Measurements from ENCODE around the gene DNAH8.
A peak's percentile ranks its signal among the peaks of the same experiment; 100 is the strongest.

Gene DNAH8

GRCh38 chr6:38702558-38703397, 12.3 kb upstream of the DNAH8 start, which contains the start of gene GLO1:
Gene GLO1, minus strand, starts transcription at chr6:38703145. Its CDS starts 91 bp downstream, at chr6:38703054.
- Histone ChIP-seq H3K27ac (ENCODE audit: low read depth, low read length) (peak within 1 kb of the TSS; percentile 86), H3K9ac (ENCODE audit: low read depth, low read length) (peak within 1 kb of the TSS; percentile 87), H3K4me1 (ENCODE audit: control insufficient read depth, insufficient read depth, low read length) (no peaks in the 10 kb centered on the region), H3K27me3 (ENCODE audit: control insufficient read depth, insufficient read depth, low read length) (no peaks in the 10 kb centered on the region), H3K4me3 (ENCODE audit: low read depth, low read length) (peak within 1 kb of the TSS; percentile 80), H3K9me3 (ENCODE audit: control insufficient read depth, insufficient read depth, low read length) (no peaks in the 10 kb centered on the region), H3K36me3 (ENCODE audit: control insufficient read depth, insufficient read depth, low read length) (peaks cover 7% of the 10 kb centered on the region; the same call in 1 of the 2 replicates)

- Histone ChIP-seq H3K36me3 (ENCODE audit: control insufficient read depth, insufficient read depth, low read length) (peaks cover 7% of the 10 kb centered on the region; the same call in 1 of the 2 replicates), H3K9ac (ENCODE audit: low read depth, low read length) (no peak overlapping the region), H3K4me1 (ENCODE audit: control insufficient read depth, insufficient read depth, low read length) (no peaks in the 10 kb centered on the region), H3K27me3 (ENCODE audit: control insufficient read depth, insufficient read depth, low read length) (no peaks in the 10 kb centered on the region), H3K9me3 (ENCODE audit: control insufficient read depth, insufficient read depth, low read length) (no peaks in the 10 kb centered on the region), H3K4me3 (ENCODE audit: low read depth, low read length) (no peak overlapping the region), H3K27ac (ENCODE audit: low read depth, low read length) (no peak overlapping the region)
These were observed 11.0 kb upstream of the DNAH8 start for GRCh38 chr6:38703949-38704590.

DNA sequence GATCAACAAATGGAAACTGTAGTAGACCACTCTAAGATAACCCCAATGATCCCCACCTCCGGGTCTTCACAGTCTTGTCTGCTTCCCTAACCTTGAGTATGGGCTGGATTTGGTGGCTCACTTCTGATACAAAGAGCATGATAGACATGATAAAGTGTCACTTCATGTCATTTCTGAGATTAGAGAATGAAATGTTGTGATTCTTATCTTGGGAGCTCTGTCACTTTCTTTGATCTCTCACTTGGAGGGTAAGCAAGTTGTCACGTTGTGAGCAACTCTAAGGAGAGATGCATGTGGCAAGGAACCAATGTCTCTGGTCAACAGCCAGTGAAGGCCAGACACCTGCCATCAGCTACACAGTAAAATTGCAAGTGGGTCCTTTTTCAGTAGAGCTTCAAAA, 9.2 kb upstream of the DNAH8 start:
- no peak overlapping the region for H3K27ac ChIP-seq (ENCODE audit: low read depth, low read length)
- H3K4me1 ChIP-seq (ENCODE audit: control insufficient read depth, insufficient read depth, low read length), result no peaks in the 10 kb centered on the region
- H3K9me3 ChIP-seq (ENCODE audit: control insufficient read depth, insufficient read depth, low read length), result no peaks in the 10 kb centered on the region
- H3K36me3 ChIP-seq (ENCODE audit: control insufficient read depth, insufficient read depth, low read length), result no peaks in the 10 kb centered on the region; the same call in 1 of the 2 replicates
- H3K27me3 ChIP-seq (ENCODE audit: control insufficient read depth, insufficient read depth, low read length), result no peaks in the 10 kb centered on the region
- no peak overlapping the region for H3K4me3 ChIP-seq (ENCODE audit: low read depth, low read length)
- no peak overlapping the region for H3K9ac ChIP-seq (ENCODE audit: low read depth, low read length)

DNA sequence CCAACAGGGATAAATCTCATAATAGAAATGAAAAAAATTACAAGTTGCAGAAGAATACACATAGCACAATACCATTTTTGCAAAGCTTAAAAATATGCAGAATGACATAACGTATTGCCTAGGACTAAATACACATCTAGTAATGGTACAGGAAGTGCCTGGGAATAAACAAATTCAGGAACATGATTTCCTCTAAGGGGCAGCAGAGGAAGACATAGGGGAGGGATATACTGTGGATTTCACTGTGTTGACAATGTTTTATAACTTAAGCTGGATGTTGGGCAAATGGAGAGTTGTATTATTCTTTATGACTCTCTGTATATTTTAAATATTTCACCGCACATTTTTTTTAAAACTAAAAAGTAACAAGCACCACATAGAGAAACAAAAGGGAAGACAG, 6.6 kb upstream of the DNAH8 start:
- Histone ChIP-seq H3K9me3 (ENCODE audit: control insufficient read depth, insufficient read depth, low read length) (no peaks in the 10 kb centered on the region), H3K27ac (ENCODE audit: low read depth, low read length) (no peak overlapping the region), H3K4me3 (ENCODE audit: low read depth, low read length) (no peak overlapping the region), H3K27me3 (ENCODE audit: control insufficient read depth, insufficient read depth, low read length) (peaks cover 9% of the 10 kb centered on the region; the same call in 1 of the 2 replicates), H3K4me1 (ENCODE audit: control insufficient read depth, insufficient read depth, low read length) (no peaks in the 10 kb centered on the region), H3K9ac (ENCODE audit: low read depth, low read length) (no peak overlapping the region), H3K36me3 (ENCODE audit: control insufficient read depth, insufficient read depth, low read length) (no peaks in the 10 kb centered on the region)

DNA sequence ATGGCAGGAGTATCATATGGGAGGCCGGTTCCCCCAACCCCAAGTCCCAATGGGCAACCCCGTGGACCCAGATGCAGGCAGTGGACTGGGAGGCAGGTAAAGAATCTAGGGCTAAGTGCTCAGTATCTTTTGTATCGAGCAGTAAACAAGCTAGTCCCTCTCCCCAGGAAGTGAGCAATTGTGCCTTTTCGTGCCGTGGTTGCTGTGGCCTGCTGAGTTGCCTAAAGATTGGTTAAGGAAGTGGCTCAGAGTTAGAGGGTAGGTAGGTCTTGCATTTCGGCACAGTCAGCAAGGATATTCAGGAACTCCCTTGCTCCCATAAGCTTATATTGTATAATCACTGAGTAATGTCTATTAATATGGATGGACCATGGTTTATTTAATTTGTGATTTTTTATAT, 1.3 kb upstream of the DNAH8 start:
- Histone ChIP-seq H3K27me3 (ENCODE audit: control insufficient read depth, insufficient read depth, low read length) (peaks cover 40% of the 10 kb centered on the region), H3K4me3 (ENCODE audit: low read depth, low read length) (no peak overlapping the region), H3K36me3 (ENCODE audit: control insufficient read depth, insufficient read depth, low read length) (no peaks in the 10 kb centered on the region), H3K9me3 (ENCODE audit: control insufficient read depth, insufficient read depth, low read length) (no peaks in the 10 kb centered on the region), H3K4me1 (ENCODE audit: control insufficient read depth, insufficient read depth, low read length) (peaks cover 7% of the 10 kb centered on the region; the same call in 1 of the 2 replicates), H3K9ac (ENCODE audit: low read depth, low read length) (no peak overlapping the region), H3K27ac (ENCODE audit: low read depth, low read length) (no peak overlapping the region)

DNA sequence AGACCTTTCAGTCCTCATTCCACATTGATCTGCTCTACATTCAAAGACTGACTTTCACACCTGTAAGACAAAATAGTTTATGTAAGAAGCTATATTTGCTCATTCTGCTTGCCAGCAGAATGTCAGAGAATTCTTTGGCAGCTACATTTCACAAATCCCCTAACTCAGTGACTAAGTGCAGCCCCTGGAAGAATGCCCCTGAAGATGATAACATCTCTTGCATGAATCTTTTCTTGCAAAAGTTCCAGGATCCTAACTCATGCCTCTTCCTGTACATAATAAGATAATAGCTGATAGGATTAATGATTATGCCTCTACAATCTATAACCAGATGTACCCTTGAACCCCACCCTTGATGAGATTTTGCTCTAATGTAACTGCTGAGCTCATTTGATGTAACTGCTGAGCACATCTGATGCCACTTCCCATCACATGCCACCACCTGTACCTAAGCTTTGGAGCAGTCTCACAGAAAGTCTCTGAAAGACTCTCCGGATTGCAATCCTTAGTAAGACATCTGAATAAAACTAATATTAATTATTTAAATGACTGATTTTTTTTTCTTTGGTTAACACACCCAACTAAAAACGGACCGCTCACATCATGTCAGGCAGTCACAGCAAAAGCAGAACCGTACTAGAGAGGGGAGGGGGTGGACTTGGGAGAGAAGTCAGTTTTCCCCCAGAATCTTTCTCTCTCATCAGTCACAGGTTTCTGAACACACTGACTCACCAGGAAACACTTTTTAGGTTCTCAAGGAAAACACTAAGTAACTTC, 684 bp upstream of the DNAH8 start:
- Histone ChIP-seq H3K9me3 (ENCODE audit: control insufficient read depth, insufficient read depth, low read length) (no peaks in the 10 kb centered on the region), H3K36me3 (ENCODE audit: control insufficient read depth, insufficient read depth, low read length) (no peaks in the 10 kb centered on the region), H3K27me3 (ENCODE audit: control insufficient read depth, insufficient read depth, low read length) (peaks cover 40% of the 10 kb centered on the region), H3K4me1 (ENCODE audit: control insufficient read depth, insufficient read depth, low read length) (peaks cover 7% of the 10 kb centered on the region; the same call in 1 of the 2 replicates), H3K4me3 (ENCODE audit: low read depth, low read length) (peak overlapping the region; percentile 56; the same call in 1 of the 2 replicates), H3K27ac (ENCODE audit: low read depth, low read length) (no peak overlapping the region), H3K9ac (ENCODE audit: low read depth, low read length) (no peak overlapping the region)

- no peaks in the 10 kb centered on the region for H3K9me3 ChIP-seq (ENCODE audit: control insufficient read depth, insufficient read depth, low read length)
- peaks cover 10% of the 10 kb centered on the region for H3K4me1 ChIP-seq (ENCODE audit: control insufficient read depth, insufficient read depth, low read length)
- H3K9ac ChIP-seq (ENCODE audit: low read depth, low read length), result no peak overlapping the region
- no peak overlapping the region for H3K27ac ChIP-seq (ENCODE audit: low read depth, low read length)
- peaks cover 40% of the 10 kb centered on the region for H3K27me3 ChIP-seq (ENCODE audit: control insufficient read depth, insufficient read depth, low read length)
- no peak overlapping the region for H3K4me3 ChIP-seq (ENCODE audit: low read depth, low read length)
- H3K36me3 ChIP-seq (ENCODE audit: control insufficient read depth, insufficient read depth, low read length), result no peaks in the 10 kb centered on the region
These were observed 1.7 kb downstream of the DNAH8 start for GRCh38 chr6:38716825-38717224.

GRCh38 chr6:38719358-38719757, 4.2 kb downstream of the DNAH8 start:
- H3K27me3 ChIP-seq (ENCODE audit: control insufficient read depth, insufficient read depth, low read length), result peaks cover 23% of the 10 kb centered on the region
- H3K4me1 ChIP-seq (ENCODE audit: control insufficient read depth, insufficient read depth, low read length), result peaks cover 6% of the 10 kb centered on the region
- no peak overlapping the region for H3K9ac ChIP-seq (ENCODE audit: low read depth, low read length)
- no peaks in the 10 kb centered on the region for H3K36me3 ChIP-seq (ENCODE audit: control insufficient read depth, insufficient read depth, low read length)
- no peak overlapping the region for H3K4me3 ChIP-seq (ENCODE audit: low read depth, low read length)
- no peak overlapping the region for H3K27ac ChIP-seq (ENCODE audit: low read depth, low read length)
- no peaks in the 10 kb centered on the region for H3K9me3 ChIP-seq (ENCODE audit: control insufficient read depth, insufficient read depth, low read length)

- Histone ChIP-seq H3K27ac (ENCODE audit: low read depth, low read length) (no peak overlapping the region), H3K9ac (ENCODE audit: low read depth, low read length) (no peak overlapping the region), H3K27me3 (ENCODE audit: control insufficient read depth, insufficient read depth, low read length) (peaks cover 13% of the 10 kb centered on the region), H3K4me1 (ENCODE audit: control insufficient read depth, insufficient read depth, low read length) (peaks cover 6% of the 10 kb centered on the region), H3K4me3 (ENCODE audit: low read depth, low read length) (no peak overlapping the region), H3K9me3 (ENCODE audit: control insufficient read depth, insufficient read depth, low read length) (no peaks in the 10 kb centered on the region), H3K36me3 (ENCODE audit: control insufficient read depth, insufficient read depth, low read length) (no peaks in the 10 kb centered on the region)
These were observed 5.2 kb downstream of the DNAH8 start for GRCh38 chr6:38720295-38720694.

DNA sequence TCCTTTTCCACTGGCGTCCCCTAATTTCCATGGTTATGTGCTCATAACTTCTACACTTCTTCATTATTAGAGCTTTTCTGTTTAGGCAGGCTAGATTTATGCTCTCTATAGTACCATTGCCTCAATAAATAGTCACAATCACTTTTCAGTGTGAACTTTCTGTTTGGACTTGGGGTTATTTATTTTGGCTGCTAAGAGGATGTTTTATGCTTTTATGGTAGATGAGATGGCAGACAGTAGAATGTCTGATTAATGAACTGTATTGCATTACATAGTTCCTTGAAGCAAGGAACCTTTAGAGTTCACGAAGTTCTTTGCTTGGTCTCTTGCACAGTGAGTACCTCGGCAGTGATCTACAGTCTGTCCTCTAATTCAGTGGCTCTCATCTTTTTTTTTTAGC, 6.9 kb downstream of the DNAH8 start:
- Histone ChIP-seq H3K27ac (ENCODE audit: low read depth, low read length) (no peak overlapping the region), H3K27me3 (ENCODE audit: control insufficient read depth, insufficient read depth, low read length) (no peaks in the 10 kb centered on the region)

More for the DNA sequence above, 6.9 kb downstream of the DNAH8 start:
- Histone ChIP-seq H3K9me3 (ENCODE audit: control insufficient read depth, insufficient read depth, low read length) (no peaks in the 10 kb centered on the region), H3K4me3 (ENCODE audit: low read depth, low read length) (no peak overlapping the region), H3K9ac (ENCODE audit: low read depth, low read length) (no peak overlapping the region), H3K36me3 (ENCODE audit: control insufficient read depth, insufficient read depth, low read length) (no peaks in the 10 kb centered on the region), H3K4me1 (ENCODE audit: control insufficient read depth, insufficient read depth, low read length) (peaks cover 3% of the 10 kb centered on the region; the same call in 1 of the 2 replicates)
